DLD1 (cell line): ENCODE results near the gene THSD4.
"Not testable (repeated sequence)": the region's sequence is repeated elsewhere in the genome, so short reads cannot be mapped to it uniquely, and the experiment has no call there.

Experiments used
- in situ Hi-C: cut with HindIII; loops from 2 replicates; pipeline ENCODE4 v1.10.0; 2017; ENCODE audit warnings: low sequenced_read_pairs

THSD4 gene

GRCh38 chr15:71697236-71697635, 582.0 kb downstream of the THSD4 start:
- in situ Hi-C loops = no loop called here

GRCh38 chr15:71698030-71698429, 582.8 kb downstream of the THSD4 start:
- in situ Hi-C loops = no loop called here

- in situ Hi-C loops = no loop called here
Observed at GRCh38 chr15:71698742-71699141, 583.5 kb downstream of the THSD4 start.

- in situ Hi-C loops = no loop called here
Observed at GRCh38 chr15:71699977-71700376, 584.7 kb downstream of the THSD4 start.

- in situ Hi-C loops = no loop called here
Observed at GRCh38 chr15:71701808-71702207, 586.5 kb downstream of the THSD4 start.

- in situ Hi-C loops = no loop called here
Observed at GRCh38 chr15:71702496-71702895, 587.2 kb downstream of the THSD4 start.

GRCh38 chr15:71705151-71705550, 589.9 kb downstream of the THSD4 start:
- in situ Hi-C loops = no loop called here

- in situ Hi-C loops = no loop called here
Observed at GRCh38 chr15:71706461-71707229, 591.4 kb downstream of the THSD4 start.

GRCh38 chr15:71707230-71708050, 592.2 kb downstream of the THSD4 start:
- in situ Hi-C loops = no loop called here

- in situ Hi-C loops = no loop called here
Observed at GRCh38 chr15:71708051-71708429, 592.8 kb downstream of the THSD4 start.

GRCh38 chr15:71708741-71709140, 593.5 kb downstream of the THSD4 start:
- in situ Hi-C loops = no loop called here

- in situ Hi-C loops = no loop called here
Observed at GRCh38 chr15:71709808-71710418, 594.6 kb downstream of the THSD4 start.

- in situ Hi-C loops = no loop called here
Observed at GRCh38 chr15:71712182-71712581, 596.9 kb downstream of the THSD4 start.

- in situ Hi-C loops = no loop called here
Observed at GRCh38 chr15:71713191-71713809, 598.0 kb downstream of the THSD4 start.

- in situ Hi-C loops = no loop called here
Observed at GRCh38 chr15:71715914-71716313, 600.6 kb downstream of the THSD4 start.

GRCh38 chr15:71716990-71717389, 601.7 kb downstream of the THSD4 start:
- in situ Hi-C loops = no loop called here

- in situ Hi-C loops = no loop called here
Observed at GRCh38 chr15:71718116-71718910, 603.0 kb downstream of the THSD4 start.

- in situ Hi-C loops = no loop called here
Observed at GRCh38 chr15:71723344-71723743, 608.1 kb downstream of the THSD4 start.

GRCh38 chr15:71725207-71725955, 610.1 kb downstream of the THSD4 start:
- in situ Hi-C loops = not testable (repeated sequence)

GRCh38 chr15:71728881-71729280, 613.6 kb downstream of the THSD4 start:
- in situ Hi-C loops = no loop called here
